ENCODE data around the gene KIF1C.

DNA sequence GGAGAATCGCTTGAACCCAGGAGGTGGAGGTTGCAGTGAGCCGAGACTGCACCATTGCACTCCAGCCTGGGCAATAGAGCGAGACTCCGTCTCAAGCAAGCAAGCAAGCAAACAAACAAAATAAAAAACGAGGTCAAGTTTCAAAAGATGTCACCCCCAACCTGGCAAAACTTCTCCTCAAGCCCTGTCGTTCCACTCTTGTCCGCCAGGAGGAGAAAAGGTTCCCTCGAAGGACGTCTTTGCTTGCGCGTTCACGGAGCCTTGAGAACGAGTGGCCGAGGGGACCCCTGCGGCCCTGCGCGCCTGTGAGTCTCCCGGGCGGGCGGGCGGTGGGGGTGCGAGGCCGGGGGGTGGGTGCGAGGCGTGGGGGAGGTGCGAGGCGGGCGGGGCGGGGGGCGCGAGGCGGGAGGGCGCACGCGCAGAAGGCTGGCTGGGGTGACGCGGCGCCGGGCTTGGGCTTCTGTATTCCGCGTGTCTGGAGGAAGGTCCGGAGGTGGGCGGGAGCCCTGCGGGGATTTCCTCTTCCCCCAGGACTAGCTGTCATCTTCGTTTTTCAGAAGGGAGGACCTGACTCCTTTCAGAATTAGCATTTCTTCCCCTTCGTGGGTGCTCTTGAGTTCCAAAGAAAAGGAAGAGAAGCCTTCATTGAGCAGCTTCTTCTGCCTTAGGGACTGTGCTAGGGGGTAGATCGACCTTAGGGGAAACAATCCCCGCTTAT is 33.8 kb downstream of the KIF1C start:
- TF ChIP-seq, protein P1, sequence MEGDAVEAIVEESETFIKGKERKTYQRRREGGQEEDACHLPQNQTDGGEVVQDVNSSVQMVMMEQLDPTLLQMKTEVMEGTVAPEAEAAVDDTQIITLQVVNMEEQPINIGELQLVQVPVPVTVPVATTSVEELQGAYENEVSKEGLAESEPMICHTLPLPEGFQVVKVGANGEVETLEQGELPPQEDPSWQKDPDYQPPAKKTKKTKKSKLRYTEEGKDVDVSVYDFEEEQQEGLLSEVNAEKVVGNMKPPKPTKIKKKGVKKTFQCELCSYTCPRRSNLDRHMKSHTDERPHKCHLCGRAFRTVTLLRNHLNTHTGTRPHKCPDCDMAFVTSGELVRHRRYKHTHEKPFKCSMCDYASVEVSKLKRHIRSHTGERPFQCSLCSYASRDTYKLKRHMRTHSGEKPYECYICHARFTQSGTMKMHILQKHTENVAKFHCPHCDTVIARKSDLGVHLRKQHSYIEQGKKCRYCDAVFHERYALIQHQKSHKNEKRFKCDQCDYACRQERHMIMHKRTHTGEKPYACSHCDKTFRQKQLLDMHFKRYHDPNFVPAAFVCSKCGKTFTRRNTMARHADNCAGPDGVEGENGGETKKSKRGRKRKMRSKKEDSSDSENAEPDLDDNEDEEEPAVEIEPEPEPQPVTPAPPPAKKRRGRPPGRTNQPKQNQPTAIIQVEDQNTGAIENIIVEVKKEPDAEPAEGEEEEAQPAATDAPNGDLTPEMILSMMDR (IDR thresholded peaks at IDR 0.05 in 2 of 3, conservative IDR thresholded peaks at IDR 0.05 in 1 of 3; ENCODE audit: borderline replicate concordance in 1 of 3, insufficient read depth in 1 of 3, low read depth in 2 of 3, low read length in 2 of 3), result peak; percentile 55 to 79 (median 55)
- TF ChIP-seq POLR2A (IDR thresholded peaks at IDR 0.05; ENCODE audit: borderline replicate concordance, extremely low read depth, insufficient read depth, insufficient read length) (no peak), EZH2phosphoT487 (IDR thresholded peaks at IDR 0.05; ENCODE audit: borderline replicate concordance) (no peak), POLR2AphosphoS5 (IDR thresholded peaks at IDR 0.05; ENCODE audit: low read depth, low read length) (no peak), EZH2 (IDR thresholded peaks at IDR 0.05) (no peak), TCF7L2 (IDR thresholded peaks at IDR 0.05; ENCODE audit: borderline replicate concordance, extremely low read depth, insufficient read depth, insufficient read length) (no peak), REST (IDR thresholded peaks at IDR 0.05; ENCODE audit: low read depth) (no peak), ATF3 (IDR thresholded peaks at IDR 0.05) (no peak)
